DOHH2 (cell line): ENCODE measurements around the gene CLDN10.

Experiments used
- H3F3A ChIP-seq: fragments of 200-600 bp; sonication (generic), shearing (Covaris generic); 2 replicates; pipeline ENCODE4 v1.6.0; 2016; ENCODE audit warnings: antibody characterized with exemption, mild to moderate bottlenecking; ENCODE audit not compliant: control insufficient read depth, insufficient read depth
- H3K27ac ChIP-seq: fragments of 200-600 bp; sonication (generic); 2 replicates; pipeline ENCODE4 v1.5.1; 2014; ENCODE audit warnings: low read depth, mild to moderate bottlenecking, low read length, moderate library complexity
- H3K27me3 ChIP-seq: fragments of 200-600 bp; sonication (generic); 2 replicates; pipeline ENCODE4 v1.6.1; 2014; ENCODE audit warnings: mild to moderate bottlenecking, low read length, mixed read lengths; ENCODE audit not compliant: control insufficient read depth
- H3K36me3 ChIP-seq: fragments of 200-600 bp; sonication (generic); 2 replicates; pipeline ENCODE4 v1.6.1; 2014; ENCODE audit warnings: mild to moderate bottlenecking, low read length, moderate library complexity, mixed read lengths; ENCODE audit not compliant: control insufficient read depth
- H3K4me1 ChIP-seq: fragments of 200-600 bp; sonication (generic); 2 replicates; pipeline ENCODE4 v1.6.1; 2014; ENCODE audit warnings: mild to moderate bottlenecking, low read length, mixed read lengths; ENCODE audit not compliant: control insufficient read depth
- H3K4me2 ChIP-seq: fragments of 200-600 bp; sonication (generic); 2 replicates; pipeline ENCODE4 v1.6.0; 2014; ENCODE audit warnings: mild to moderate bottlenecking, low read length, moderate library complexity
- H3K4me3 ChIP-seq: fragments of 200-600 bp; sonication (generic); 2 replicates; pipeline ENCODE4 v1.5.1; 2014; ENCODE audit warnings: mild to moderate bottlenecking, low read length, mixed read lengths
- H3K79me2 ChIP-seq: fragments of 200-600 bp; sonication (generic); 2 replicates; pipeline ENCODE4 v1.6.1; 2014; ENCODE audit warnings: mild to moderate bottlenecking, low read length, mixed read lengths; ENCODE audit not compliant: control insufficient read depth
- H3K9me2 ChIP-seq: fragments of 200-600 bp; sonication (generic); replicated peaks from 2 replicates; pipeline ENCODE4 v1.6.1; 2014; ENCODE audit warnings: mild to moderate bottlenecking, low read length, mixed read lengths; ENCODE audit not compliant: control insufficient read depth
- H3K9me3 ChIP-seq: fragments of 200-600 bp; sonication (generic); 2 replicates; pipeline ENCODE4 v1.6.1; 2014; ENCODE audit warnings: antibody characterized with exemption, low read length, mixed read lengths; ENCODE audit not compliant: control insufficient read depth, insufficient read depth
- H4K20me1 ChIP-seq: fragments of 200-600 bp; sonication (generic); 2 replicates; pipeline ENCODE4 v1.6.0; 2014; ENCODE audit warnings: low read depth, mild to moderate bottlenecking, antibody characterized with exemption, low read length, moderate library complexity; ENCODE audit not compliant: control insufficient read depth, insufficient read depth
- EZH2phosphoT487 ChIP-seq: fragments of 200-600 bp; sonication (generic); IDR thresholded peaks from 2 replicates; pipeline ENCODE4 v1.6.1; 2017; ENCODE audit warnings: borderline replicate concordance, mild to moderate bottlenecking, antibody characterized with exemption, low read length, moderate library complexity, mixed read lengths
- TF ChIP-seq, protein P1 (sequence below): fragments of 200-600 bp; sonication (generic); IDR thresholded peaks from one replicate; pipeline ENCODE4 v1.5.1; 2014; ENCODE audit warnings: antibody characterized with exemption, mild to moderate bottlenecking, low read depth, low read length; ENCODE audit not compliant: poor library complexity, severe bottlenecking

CLDN10 gene

DNA sequence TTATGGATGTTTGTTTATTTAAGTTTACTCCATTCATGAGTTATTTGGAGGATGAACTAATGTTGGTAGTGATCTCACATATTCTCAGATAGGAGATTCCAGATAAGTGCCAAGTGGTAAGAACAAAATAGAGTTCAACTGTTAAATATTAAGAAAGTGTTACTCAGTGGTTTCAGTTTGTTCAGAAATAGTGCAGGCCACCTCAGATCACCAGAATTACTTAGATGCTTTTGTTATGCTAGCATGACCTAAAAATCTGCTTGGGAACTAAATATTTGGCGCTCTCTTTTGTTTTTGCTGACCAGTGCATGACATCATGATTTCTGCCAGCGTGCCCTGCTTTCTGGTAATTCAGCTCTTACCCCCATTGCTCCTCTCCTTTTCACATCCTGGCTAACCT is 15.6 kb downstream of the CLDN10 start:
- no peak overlapping the region for H3K27ac ChIP-seq
- H3K27me3 ChIP-seq, result peaks cover 4% of the 10 kb centered on the region; the same call in 1 of the 2 replicates
- H3K4me2 ChIP-seq, result no peak overlapping the region
- H3K4me3 ChIP-seq, result no peak overlapping the region
- no peaks in the 10 kb centered on the region for H3K9me3 ChIP-seq
- no peaks in the 10 kb centered on the region for H3F3A ChIP-seq
- H4K20me1 ChIP-seq, result no peaks in the 10 kb centered on the region
- no peaks in the 10 kb centered on the region for H3K4me1 ChIP-seq
- H3K79me2 ChIP-seq, result no peaks in the 10 kb centered on the region
- H3K36me3 ChIP-seq, result no peaks in the 10 kb centered on the region
- TF ChIP-seq, protein P1, sequence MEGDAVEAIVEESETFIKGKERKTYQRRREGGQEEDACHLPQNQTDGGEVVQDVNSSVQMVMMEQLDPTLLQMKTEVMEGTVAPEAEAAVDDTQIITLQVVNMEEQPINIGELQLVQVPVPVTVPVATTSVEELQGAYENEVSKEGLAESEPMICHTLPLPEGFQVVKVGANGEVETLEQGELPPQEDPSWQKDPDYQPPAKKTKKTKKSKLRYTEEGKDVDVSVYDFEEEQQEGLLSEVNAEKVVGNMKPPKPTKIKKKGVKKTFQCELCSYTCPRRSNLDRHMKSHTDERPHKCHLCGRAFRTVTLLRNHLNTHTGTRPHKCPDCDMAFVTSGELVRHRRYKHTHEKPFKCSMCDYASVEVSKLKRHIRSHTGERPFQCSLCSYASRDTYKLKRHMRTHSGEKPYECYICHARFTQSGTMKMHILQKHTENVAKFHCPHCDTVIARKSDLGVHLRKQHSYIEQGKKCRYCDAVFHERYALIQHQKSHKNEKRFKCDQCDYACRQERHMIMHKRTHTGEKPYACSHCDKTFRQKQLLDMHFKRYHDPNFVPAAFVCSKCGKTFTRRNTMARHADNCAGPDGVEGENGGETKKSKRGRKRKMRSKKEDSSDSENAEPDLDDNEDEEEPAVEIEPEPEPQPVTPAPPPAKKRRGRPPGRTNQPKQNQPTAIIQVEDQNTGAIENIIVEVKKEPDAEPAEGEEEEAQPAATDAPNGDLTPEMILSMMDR, result no peak
- no peak for TF ChIP-seq EZH2phosphoT487
- H3K9me2 ChIP-seq, result no peaks in the 10 kb centered on the region

DNA sequence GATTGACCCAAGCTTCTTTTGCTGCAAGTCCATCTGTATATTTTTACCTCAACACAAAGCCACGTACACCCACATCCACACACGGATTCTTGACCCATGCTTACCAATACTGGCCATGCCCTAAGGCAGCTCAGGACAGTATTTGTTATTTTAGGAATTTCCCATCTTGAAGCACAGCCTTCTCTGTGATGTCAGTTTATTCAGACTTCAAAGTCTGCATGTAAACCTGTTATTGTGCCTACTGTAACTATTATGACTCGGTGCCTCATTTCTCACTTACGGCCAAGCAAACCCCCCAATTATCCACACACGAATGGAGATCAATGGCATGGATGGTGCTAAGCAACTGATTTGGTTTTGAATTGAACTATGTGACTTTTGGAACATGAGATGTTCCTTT is 17.5 kb downstream of the CLDN10 start:
- Histone ChIP-seq H3K4me2 (no peak overlapping the region), H4K20me1 (no peaks in the 10 kb centered on the region), H3F3A (no peaks in the 10 kb centered on the region), H3K9me2 (no peaks in the 10 kb centered on the region), H3K36me3 (no peaks in the 10 kb centered on the region), H3K79me2 (no peaks in the 10 kb centered on the region), H3K4me1 (no peaks in the 10 kb centered on the region), H3K27me3 (no peaks in the 10 kb centered on the region), H3K9me3 (no peaks in the 10 kb centered on the region), H3K4me3 (no peak overlapping the region), H3K27ac (no peak overlapping the region)
- TF ChIP-seq EZH2phosphoT487, result no peak
- TF ChIP-seq, protein P1, result no peak

DNA sequence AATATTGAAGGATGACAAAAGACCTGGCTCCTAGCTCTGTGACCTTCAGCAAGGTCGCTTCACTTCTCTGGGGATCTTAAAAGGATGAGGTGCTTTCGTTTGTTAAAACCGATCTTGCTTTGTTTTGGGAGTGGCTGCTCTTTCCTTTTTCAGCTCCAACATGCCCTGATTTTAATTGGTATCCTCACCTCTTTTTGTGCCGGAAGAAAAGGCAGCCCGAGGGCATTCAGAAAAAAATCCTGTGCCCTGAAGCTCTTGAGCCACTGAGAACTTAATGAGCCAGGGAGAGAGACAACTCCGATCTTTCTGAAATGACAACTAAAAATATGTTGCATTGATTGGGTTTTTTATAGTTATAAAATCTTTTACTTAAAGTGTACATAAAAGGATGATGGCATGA is 19.4 kb downstream of the CLDN10 start:
- no peak overlapping the region for H3K4me3 ChIP-seq
- no peak for TF ChIP-seq EZH2phosphoT487
- TF ChIP-seq, protein P1, result no peak
- no peaks in the 10 kb centered on the region for H3K9me2 ChIP-seq
- H3K79me2 ChIP-seq, result no peaks in the 10 kb centered on the region
- no peaks in the 10 kb centered on the region for H3K36me3 ChIP-seq
- no peaks in the 10 kb centered on the region for H3K27me3 ChIP-seq
- no peaks in the 10 kb centered on the region for H3F3A ChIP-seq
- no peak overlapping the region for H3K27ac ChIP-seq
- H3K9me3 ChIP-seq, result no peaks in the 10 kb centered on the region
- H3K4me2 ChIP-seq, result no peak overlapping the region
- no peaks in the 10 kb centered on the region for H4K20me1 ChIP-seq
- H3K4me1 ChIP-seq, result no peaks in the 10 kb centered on the region

DNA sequence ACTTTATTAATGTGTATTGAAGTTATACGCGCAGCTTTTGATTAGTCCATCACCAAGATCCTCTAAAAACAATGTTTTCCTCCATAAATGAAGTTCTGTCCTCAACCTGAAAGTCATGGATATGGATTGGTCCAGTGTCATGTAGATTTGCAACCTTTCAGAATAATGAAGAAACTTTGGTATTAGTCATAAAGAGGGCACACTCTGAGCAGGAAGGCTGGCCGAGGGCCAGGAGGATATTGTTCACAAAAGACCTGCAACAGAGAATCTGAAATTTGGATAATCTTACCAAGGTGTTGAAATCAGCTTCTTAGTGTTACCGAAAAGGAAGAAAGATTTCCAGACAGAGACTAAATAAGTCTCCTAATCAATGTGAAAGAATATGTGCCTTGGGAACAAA is 20.7 kb downstream of the CLDN10 start:
- no peaks in the 10 kb centered on the region for H4K20me1 ChIP-seq
- H3K9me3 ChIP-seq, result no peaks in the 10 kb centered on the region
- H3K27ac ChIP-seq, result no peak overlapping the region
- no peak for TF ChIP-seq EZH2phosphoT487
- TF ChIP-seq, protein P1, result no peak
- no peaks in the 10 kb centered on the region for H3K9me2 ChIP-seq
- no peak overlapping the region for H3K4me2 ChIP-seq
- no peaks in the 10 kb centered on the region for H3K4me1 ChIP-seq
- H3K27me3 ChIP-seq, result no peaks in the 10 kb centered on the region
- H3F3A ChIP-seq, result no peaks in the 10 kb centered on the region
- H3K36me3 ChIP-seq, result no peaks in the 10 kb centered on the region
- no peaks in the 10 kb centered on the region for H3K79me2 ChIP-seq
- no peak overlapping the region for H3K4me3 ChIP-seq
